Breast epithelium (tissue), 4 donors: ENCODE data around the gene SERINC4. TPM values are rescaled to one million over a fixed set of nuclear protein-coding genes. Genes with fewer than 3 reads are reported as not detected.

Experiments used
- DNase-seq, 2 donors: peaks; one replicate each; pipeline ENCODE4 v3.0.0-alpha.2; 2019; ENCODE audit warnings: low spot score in 2 of 2
- H3K27ac ChIP-seq, 2 donors: fragments of 200-600 bp; sonication (generic) in 1 of 2; one replicate each; pipeline ENCODE4 v1.5.1; 2016 to 2019; ENCODE audit warnings: mild to moderate bottlenecking in 1 of 2
- H3K27me3 ChIP-seq, 2 donors: fragments of 200-600 bp; sonication (generic) in 1 of 2; one replicate each; pipeline versions ENCODE4 v1.5.1 to v1.6.0; 2017 to 2019; ENCODE audit warnings: control low read depth in 1 of 2, mild to moderate bottlenecking in 1 of 2
- H3K36me3 ChIP-seq: fragments of 200-600 bp; one replicate; pipeline ENCODE4 v1.5.1; 2019
- H3K4me1 ChIP-seq, 2 donors: fragments of 200-600 bp; sonication (generic); one replicate each; pipeline ENCODE4 v1.5.1; 2016 to 2019; ENCODE audit warnings: control low read depth in 1 of 2
- H3K4me3 ChIP-seq, 3 donors: fragments of 200-600 bp; sonication (generic); 1 replicate in 2 of 3; 2 replicates in 1 of 3; pipeline ENCODE4 v1.5.1; 2016 to 2019; ENCODE audit warnings: mild to moderate bottlenecking in 3 of 3, moderate library complexity in 2 of 3
- H3K9me3 ChIP-seq, 2 donors: fragments of 200-600 bp; sonication (generic) in 1 of 2; one replicate each; pipeline ENCODE4 v1.5.1; 2016 to 2019; ENCODE audit warnings: control low read depth in 1 of 2
- POLR2A ChIP-seq: fragments of 450-650 bp; IDR thresholded peaks from one replicate; pipeline ENCODE4 v1.6.1; 2016; ENCODE audit warnings: antibody characterized with exemption, mild to moderate bottlenecking, moderate library complexity
- POLR2AphosphoS5 ChIP-seq, 3 donors: sonication (generic); formaldehyde crosslinking; IDR thresholded peaks; one replicate each; pipeline ENCODE4 v1.6.1; 2017; ENCODE audit warnings: antibody characterized with exemption in 3 of 3
- intact Hi-C: fragments of 100-400 bp; cut with DNase I; formaldehyde crosslinking; loops from one replicate; pipeline ENCODE4 v1.15.1; 2023; ENCODE audit warnings: low total_unique reads
- total RNA-seq, 3 donors: library from RNA; depleted of rRNA; stranded (reverse); fragments of >200 nt; gene quantifications; one replicate each; pipeline ENCODE4 v1.1.0, GENCODE V29; 2016
- TF ChIP-seq, protein P1 (sequence below), 3 donors: fragments of 450-650 bp; IDR thresholded peaks; one replicate each; pipeline ENCODE4 v1.5.1; 2016 to 2017; ENCODE audit warnings: antibody characterized with exemption in 3 of 3, mild to moderate bottlenecking in 3 of 3, moderate library complexity in 3 of 3

The SERINC4 gene
- total RNA-seq, 3 donors from 2014 or later: 0.16 TPM; not detected in 2

DNA sequence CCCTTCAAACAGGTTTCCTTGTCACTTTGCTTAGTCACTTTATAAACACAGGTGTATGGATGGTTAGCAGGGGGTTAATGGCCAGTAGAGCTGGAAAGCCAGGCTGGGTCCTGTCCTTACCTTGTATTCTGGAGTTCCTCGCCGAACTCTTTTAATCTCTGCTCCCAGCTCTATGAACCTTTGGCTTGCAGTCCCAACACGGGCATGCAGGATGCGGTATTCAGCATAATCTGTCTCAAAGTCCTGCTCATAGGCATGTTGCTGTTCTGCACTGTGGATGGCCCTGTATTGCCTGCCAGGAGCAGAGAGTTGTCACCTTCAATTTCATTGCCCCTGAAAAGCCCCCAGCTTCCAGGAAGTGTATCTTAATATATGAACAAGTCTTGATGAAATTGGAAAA is 26.0 kb downstream of the SERINC4 start:
- peak overlapping the region in 1 of 2 donors; percentile 13 for H3K27ac ChIP-seq

DNA sequence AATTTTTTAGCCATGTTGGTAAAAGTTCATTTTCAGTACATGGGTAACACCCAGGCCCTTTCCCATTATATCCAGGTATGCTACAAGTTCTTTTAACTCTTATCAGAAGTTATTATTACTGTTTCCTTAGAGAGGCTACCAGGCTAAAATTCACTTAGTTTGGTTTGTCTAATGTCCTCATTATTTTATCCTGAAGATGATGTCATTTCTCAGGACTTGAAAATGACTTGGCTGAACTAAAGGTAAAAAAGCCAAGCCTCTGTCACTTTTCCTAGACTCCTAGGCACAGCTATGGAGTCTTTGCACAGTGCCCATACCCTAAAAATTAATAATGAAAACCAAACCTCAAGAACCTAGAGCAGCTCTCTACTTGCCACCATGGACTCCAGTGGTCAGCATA is 27.4 kb downstream of the SERINC4 start:
- Histone ChIP-seq H3K4me3 (no peak overlapping the region), H3K27ac (no peak overlapping the region), H3K4me1 (no peaks in the 10 kb centered on the region), H3K27me3 (no peaks in the 10 kb centered on the region), H3K36me3 (no peaks in the 10 kb centered on the region), H3K9me3 (no peaks in the 10 kb centered on the region)
- intact Hi-C loops: no loop called here
- no peak for DNase-seq
- TF ChIP-seq, protein P1, sequence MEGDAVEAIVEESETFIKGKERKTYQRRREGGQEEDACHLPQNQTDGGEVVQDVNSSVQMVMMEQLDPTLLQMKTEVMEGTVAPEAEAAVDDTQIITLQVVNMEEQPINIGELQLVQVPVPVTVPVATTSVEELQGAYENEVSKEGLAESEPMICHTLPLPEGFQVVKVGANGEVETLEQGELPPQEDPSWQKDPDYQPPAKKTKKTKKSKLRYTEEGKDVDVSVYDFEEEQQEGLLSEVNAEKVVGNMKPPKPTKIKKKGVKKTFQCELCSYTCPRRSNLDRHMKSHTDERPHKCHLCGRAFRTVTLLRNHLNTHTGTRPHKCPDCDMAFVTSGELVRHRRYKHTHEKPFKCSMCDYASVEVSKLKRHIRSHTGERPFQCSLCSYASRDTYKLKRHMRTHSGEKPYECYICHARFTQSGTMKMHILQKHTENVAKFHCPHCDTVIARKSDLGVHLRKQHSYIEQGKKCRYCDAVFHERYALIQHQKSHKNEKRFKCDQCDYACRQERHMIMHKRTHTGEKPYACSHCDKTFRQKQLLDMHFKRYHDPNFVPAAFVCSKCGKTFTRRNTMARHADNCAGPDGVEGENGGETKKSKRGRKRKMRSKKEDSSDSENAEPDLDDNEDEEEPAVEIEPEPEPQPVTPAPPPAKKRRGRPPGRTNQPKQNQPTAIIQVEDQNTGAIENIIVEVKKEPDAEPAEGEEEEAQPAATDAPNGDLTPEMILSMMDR (IDR thresholded peaks at IDR 0.05): no peak
- no peak for TF ChIP-seq POLR2A
- TF ChIP-seq POLR2AphosphoS5 (IDR thresholded peaks at IDR 0.05): no peak

More for the DNA sequence above, 26.0 kb downstream of the SERINC4 start:
- Histone ChIP-seq H3K4me3 (no peak overlapping the region), H3K36me3 (no peaks in the 10 kb centered on the region), H3K27me3 (no peaks in the 10 kb centered on the region), H3K4me1 (no peaks in the 10 kb centered on the region), H3K9me3 (no peaks in the 10 kb centered on the region)
- TF ChIP-seq, protein P1 (IDR thresholded peaks at IDR 0.05): no peak
- TF ChIP-seq POLR2AphosphoS5 (IDR thresholded peaks at IDR 0.05) (no peak), POLR2A (no peak)
- no peak for DNase-seq
- intact Hi-C loops: no loop called here

DNA sequence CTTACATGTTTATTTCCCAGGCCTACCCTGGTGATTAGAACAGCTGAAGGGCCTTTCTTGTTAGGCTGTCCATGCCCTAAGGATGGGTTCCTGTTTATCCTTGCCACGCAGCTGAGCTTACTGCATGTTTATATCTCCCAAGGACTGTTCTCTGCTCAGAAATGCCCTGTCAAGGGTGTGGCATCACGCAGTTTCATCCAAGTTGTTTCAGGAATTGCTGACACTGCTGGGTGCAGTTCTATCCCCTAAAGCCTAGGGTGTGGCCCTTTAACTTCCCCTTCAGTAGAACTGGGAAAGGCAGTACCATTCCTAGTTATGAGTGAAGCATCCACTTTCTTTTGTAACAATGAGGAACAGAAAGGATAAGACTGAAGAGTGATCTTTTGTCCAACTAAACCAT is 28.2 kb downstream of the SERINC4 start:
- H3K27ac ChIP-seq: no peak overlapping the region

DNA sequence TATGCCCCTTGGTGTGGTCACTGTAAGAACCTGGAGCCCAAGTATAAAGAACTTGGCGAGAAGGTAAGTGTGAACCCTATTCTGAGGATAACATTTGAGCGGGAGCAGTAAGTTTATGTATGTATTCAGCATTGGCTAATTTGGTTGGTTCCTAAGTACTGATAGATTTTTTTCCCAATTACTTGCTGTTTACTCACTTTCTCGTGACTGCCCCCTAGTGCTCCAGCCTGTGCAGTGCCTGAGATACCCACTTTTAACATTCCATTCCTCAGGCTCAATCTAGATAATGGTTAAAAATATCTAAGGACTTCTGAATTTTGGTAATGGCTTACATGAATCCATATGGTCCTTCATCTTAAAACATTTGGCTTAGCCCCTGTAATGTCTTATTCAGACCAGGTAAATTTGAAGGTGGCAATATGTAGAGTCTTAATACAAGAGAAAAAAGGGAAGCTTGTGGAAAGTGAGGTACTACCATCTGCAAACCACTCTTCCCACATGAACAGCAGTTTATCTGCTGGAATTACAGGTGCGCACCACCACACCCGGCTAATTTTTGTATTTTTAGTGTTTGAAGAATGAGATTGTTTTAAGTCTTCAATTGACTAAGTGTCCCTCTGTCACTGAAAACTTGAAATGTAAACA is 30.3 kb downstream of the SERINC4 start:
- Histone ChIP-seq H3K27me3 (no peaks in the 10 kb centered on the region), H3K27ac (no peak overlapping the region), H3K4me1 (no peaks in the 10 kb centered on the region), H3K9me3 (no peaks in the 10 kb centered on the region), H3K4me3 (no peak overlapping the region), H3K36me3 (no peaks in the 10 kb centered on the region)
- DNase-seq: no peak
- intact Hi-C loops: no loop called here
- TF ChIP-seq POLR2AphosphoS5 (IDR thresholded peaks at IDR 0.05): no peak
- TF ChIP-seq, protein P1 (IDR thresholded peaks at IDR 0.05): peak; percentile 52 to 60 (median 53)

More for the DNA sequence above, 28.2 kb downstream of the SERINC4 start:
- H3K4me1 ChIP-seq: no peaks in the 10 kb centered on the region
- no peak overlapping the region for H3K4me3 ChIP-seq
- H3K27me3 ChIP-seq: no peaks in the 10 kb centered on the region
- intact Hi-C loops: no loop called here
- TF ChIP-seq POLR2A (no peak), POLR2AphosphoS5 (IDR thresholded peaks at IDR 0.05) (no peak)
- TF ChIP-seq, protein P1 (IDR thresholded peaks at IDR 0.05): no peak
- no peaks in the 10 kb centered on the region for H3K36me3 ChIP-seq
- no peaks in the 10 kb centered on the region for H3K9me3 ChIP-seq
- DNase-seq: no peak

DNA sequence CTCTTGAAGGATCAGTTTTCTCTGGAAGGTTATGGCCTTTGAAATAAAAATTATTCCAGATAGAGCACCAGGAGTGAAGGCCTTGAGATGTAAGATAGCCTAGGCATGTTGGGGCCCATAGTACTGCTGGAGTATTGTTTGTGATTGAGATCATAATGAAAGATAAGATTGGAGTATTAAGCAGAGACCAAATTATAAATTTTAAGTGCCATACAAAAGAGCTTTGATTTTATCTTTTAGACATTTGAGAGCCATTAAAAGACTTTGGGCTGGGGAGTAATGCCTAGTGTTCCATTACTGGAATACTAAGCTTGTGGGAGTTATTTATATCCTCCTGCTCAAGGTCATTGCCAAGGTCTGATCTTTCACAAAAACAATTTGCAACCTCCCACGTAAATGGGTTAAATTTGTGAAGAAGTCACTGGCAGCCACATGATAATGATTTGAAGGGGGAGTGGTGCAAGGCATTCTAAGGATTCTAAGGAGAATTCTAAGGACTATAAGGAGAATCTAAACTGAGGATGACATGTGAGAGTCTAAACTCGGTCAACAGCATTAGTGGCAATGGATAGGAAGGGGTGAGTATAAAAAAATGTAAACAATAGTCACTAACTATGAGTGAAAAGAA is 36.1 kb downstream of the SERINC4 start:
- no peak for DNase-seq
- TF ChIP-seq POLR2A: no peak
- no peak for TF ChIP-seq POLR2AphosphoS5 (IDR thresholded peaks at IDR 0.05)
- TF ChIP-seq, protein P1 (IDR thresholded peaks at IDR 0.05): no peak
- Histone ChIP-seq H3K27me3 (no peaks in the 10 kb centered on the region), H3K4me1 (no peaks in the 10 kb centered on the region), H3K9me3 (no peaks in the 10 kb centered on the region), H3K4me3 (no peak overlapping the region), H3K36me3 (peaks cover 5% of the 10 kb centered on the region), H3K27ac (no peak overlapping the region)
- intact Hi-C loops: no loop called here
